Activated CD8-positive, alpha-beta memory T cell treated with anti-CD3 and anti-CD28 coated beads, Interleukin-2, amount 10 ng/mL, durations not matched to agents 7 days and 5 days (primary cell): Measurements from ENCODE around the gene ATP1A1. TPM values are rescaled to one million over a fixed set of nuclear protein-coding genes. Genes with fewer than 3 reads are reported as not detected.

ENCODE experiments used
- ATAC-seq: fragments of 150-1000 bp; cut with Tn5 transposase; one replicate; pipeline ENCODE4 v1.10.0; 2021; ENCODE audit warnings: moderate library complexity
- CTCF ChIA-PET: fragments of 350-600 bp; sonication (Branson Sonifier 250); formaldehyde crosslinking; loops from one replicate; lab custom pipeline; 2021; ENCODE audit warnings: antibody characterized with exemption; lab: Charles Lee
- DNase-seq: peaks from one replicate; pipeline ENCODE4 v3.0.0-alpha.2; 2020
- H3K27ac Mint-ChIP-seq: one replicate; pipeline ENCODE4 v1.8.0; 2021; ENCODE audit warnings: mild to moderate bottlenecking, mixed read lengths
- H3K27me3 Mint-ChIP-seq: one replicate; pipeline ENCODE4 v1.8.0; 2021; ENCODE audit warnings: mixed read lengths
- H3K36me3 Mint-ChIP-seq: one replicate; pipeline ENCODE4 v1.8.0; 2021; ENCODE audit warnings: mild to moderate bottlenecking, mixed read lengths
- H3K4me1 Mint-ChIP-seq: one replicate; pipeline ENCODE4 v1.8.0; 2021; ENCODE audit warnings: mixed read lengths
- H3K4me3 Mint-ChIP-seq: one replicate; pipeline ENCODE4 v1.8.0; 2021; ENCODE audit warnings: mild to moderate bottlenecking, moderate library complexity, mixed read lengths
- H3K9me3 Mint-ChIP-seq: one replicate; pipeline ENCODE4 v1.8.0; 2022; ENCODE audit warnings: low read depth, mixed read lengths
- total RNA-seq, 2 experiments: library from RNA; stranded (reverse); gene quantifications; one replicate each; pipeline ENCODE4 v1.2.3, GENCODE V29; 2021

ATP1A1 gene
- total RNA-seq, 2 experiments from 2014 or later = 169 to 206 TPM

- no peaks in the 10 kb centered on the region for H3K36me3 Mint-ChIP-seq
- no peaks in the 10 kb centered on the region for H3K9me3 Mint-ChIP-seq
- peaks cover 7% of the 10 kb centered on the region for H3K4me1 Mint-ChIP-seq
- peaks cover 39% of the 10 kb centered on the region for H3K27me3 Mint-ChIP-seq
- ATAC-seq (no peak), DNase-seq (no peak)
- CTCF ChIA-PET = interaction anchor here (1.1 to 5.7 kb wide), 5 partner anchors 9 to 229 kb away, joined by 4 to 39 read pairs (median 5); no protein-coding TSS in a partner anchor
- no peak overlapping the region for H3K4me3 Mint-ChIP-seq
- H3K27ac Mint-ChIP-seq = no peak overlapping the region
These were observed 5.6 kb upstream of the ATP1A1 start for GRCh38 chr1:116367256-116367945.

- DNase-seq (no peak), ATAC-seq (no peak)
- Mint-ChIP-seq H3K4me1 (peaks cover 7% of the 10 kb centered on the region), H3K36me3 (no peaks in the 10 kb centered on the region), H3K4me3 (no peak overlapping the region), H3K27ac (no peak overlapping the region), H3K27me3 (peaks cover 39% of the 10 kb centered on the region), H3K9me3 (no peaks in the 10 kb centered on the region)
- CTCF ChIA-PET = interaction anchor here (0.8 to 5.7 kb wide), 2 partner anchors 117 to 229 kb away, joined by 3 to 39 read pairs; no protein-coding TSS in a partner anchor
These were observed 4.8 kb upstream of the ATP1A1 start for GRCh38 chr1:116368241-116368640.

DNA sequence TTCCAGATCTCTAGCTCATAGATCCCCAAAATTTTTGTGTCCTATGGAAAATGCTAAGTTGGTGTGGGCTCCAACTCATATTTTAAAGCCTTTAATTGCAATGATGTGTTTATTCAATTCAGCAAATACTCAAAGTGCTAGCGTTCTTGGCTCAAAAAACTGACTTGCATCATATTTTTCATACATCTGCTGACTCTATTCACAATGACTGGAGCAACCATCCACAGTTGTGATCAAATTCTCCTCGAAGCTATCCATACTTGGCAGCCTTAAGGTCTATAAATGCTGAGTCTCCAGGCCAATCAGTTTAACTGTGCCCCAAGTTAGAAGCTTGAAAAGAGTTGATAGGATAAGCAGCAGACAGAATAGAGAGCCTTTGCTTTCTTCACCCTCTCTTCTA, 2.9 kb upstream of the ATP1A1 start:
- peaks cover 36% of the 10 kb centered on the region for H3K27me3 Mint-ChIP-seq
- DNase-seq (no peak), ATAC-seq (no peak)
- CTCF ChIA-PET = interaction anchor here (0.6 to 2.0 kb wide), 7 partner anchors 12 to 1258 kb away, joined by 3 to 8 read pairs (median 3); no protein-coding TSS in a partner anchor
- H3K4me1 Mint-ChIP-seq = peaks cover 16% of the 10 kb centered on the region
- no peak overlapping the region for H3K4me3 Mint-ChIP-seq
- no peaks in the 10 kb centered on the region for H3K36me3 Mint-ChIP-seq
- no peak overlapping the region for H3K27ac Mint-ChIP-seq
- H3K9me3 Mint-ChIP-seq = no peaks in the 10 kb centered on the region

DNA sequence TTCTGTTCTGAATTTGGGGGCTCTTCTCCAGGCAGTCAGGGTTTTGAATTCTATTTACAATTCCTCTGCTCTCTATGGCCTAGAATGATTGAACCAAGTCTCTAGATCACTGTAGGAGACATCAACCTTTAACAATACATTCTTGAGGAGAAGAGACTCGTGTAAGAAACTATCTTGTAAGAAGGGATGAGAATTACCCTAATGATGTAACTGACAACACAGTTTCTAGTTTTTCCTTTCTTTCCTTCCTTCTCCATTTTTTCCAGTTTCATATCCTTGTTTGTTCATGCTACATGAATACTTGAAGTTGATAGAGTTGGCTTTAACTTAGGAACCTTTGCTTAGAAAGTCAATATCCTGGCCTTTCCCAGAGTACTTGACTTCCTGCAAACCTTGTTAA, 1.3 kb upstream of the ATP1A1 start:
- H3K4me3 Mint-ChIP-seq = peak overlapping the region; percentile 18
- peaks cover 29% of the 10 kb centered on the region for H3K27me3 Mint-ChIP-seq
- DNase-seq = no peak
- CTCF ChIA-PET = interaction anchor here (1.4 kb wide), 1 partner anchor 232 kb away, joined by 4 read pairs; no protein-coding TSS in a partner anchor
- no peaks in the 10 kb centered on the region for H3K9me3 Mint-ChIP-seq
- peaks cover 2% of the 10 kb centered on the region for H3K36me3 Mint-ChIP-seq
- no peak for ATAC-seq
- no peak overlapping the region for H3K27ac Mint-ChIP-seq
- peaks cover 32% of the 10 kb centered on the region for H3K4me1 Mint-ChIP-seq

GRCh38 chr1:116372191-116372590, 853 bp upstream of the ATP1A1 start:
- H3K4me1 Mint-ChIP-seq = peaks cover 35% of the 10 kb centered on the region
- H3K4me3 Mint-ChIP-seq = peak overlapping the region; percentile 65
- peaks cover 3% of the 10 kb centered on the region for H3K36me3 Mint-ChIP-seq
- H3K27ac Mint-ChIP-seq = no peak overlapping the region
- H3K9me3 Mint-ChIP-seq = no peaks in the 10 kb centered on the region
- ATAC-seq (no peak), DNase-seq (no peak)
- CTCF ChIA-PET = interaction anchor here (0.6 to 1.4 kb wide), 2 partner anchors 195 to 233 kb away, joined by 3 to 4 read pairs; no protein-coding TSS in a partner anchor
- peaks cover 29% of the 10 kb centered on the region for H3K27me3 Mint-ChIP-seq

GRCh38 chr1:116373431-116374352, 648 bp downstream of the ATP1A1 start:
- DNase-seq = peak; percentile 80
- peaks cover 3% of the 10 kb centered on the region for H3K36me3 Mint-ChIP-seq
- H3K4me1 Mint-ChIP-seq = peaks cover 43% of the 10 kb centered on the region
- H3K27me3 Mint-ChIP-seq = peaks cover 22% of the 10 kb centered on the region
- peak overlapping the region; percentile 93 for H3K27ac Mint-ChIP-seq
- H3K4me3 Mint-ChIP-seq = peak overlapping the region; percentile 96
- H3K9me3 Mint-ChIP-seq = no peaks in the 10 kb centered on the region
- peak; percentile 27 for ATAC-seq
- CTCF ChIA-PET = interaction anchor here (0.8 to 3.7 kb wide), 3 partner anchors 45 to 142 kb away, joined by 3 to 14 read pairs (median 3); no protein-coding TSS in a partner anchor

GRCh38 chr1:116374353-116375147, 1.5 kb downstream of the ATP1A1 start:
- CTCF ChIA-PET = interaction anchor here (0.8 to 3.7 kb wide), 11 partner anchors 10 to 235 kb away, joined by 3 to 14 read pairs (median 6); no protein-coding TSS in a partner anchor
- Mint-ChIP-seq H3K27me3 (peaks cover 22% of the 10 kb centered on the region), H3K4me3 (peak overlapping the region; percentile 96), H3K4me1 (peaks cover 50% of the 10 kb centered on the region), H3K9me3 (no peaks in the 10 kb centered on the region), H3K27ac (peak overlapping the region; percentile 93), H3K36me3 (peaks cover 3% of the 10 kb centered on the region)
- ATAC-seq (no peak), DNase-seq (peak; percentile 52)

DNA sequence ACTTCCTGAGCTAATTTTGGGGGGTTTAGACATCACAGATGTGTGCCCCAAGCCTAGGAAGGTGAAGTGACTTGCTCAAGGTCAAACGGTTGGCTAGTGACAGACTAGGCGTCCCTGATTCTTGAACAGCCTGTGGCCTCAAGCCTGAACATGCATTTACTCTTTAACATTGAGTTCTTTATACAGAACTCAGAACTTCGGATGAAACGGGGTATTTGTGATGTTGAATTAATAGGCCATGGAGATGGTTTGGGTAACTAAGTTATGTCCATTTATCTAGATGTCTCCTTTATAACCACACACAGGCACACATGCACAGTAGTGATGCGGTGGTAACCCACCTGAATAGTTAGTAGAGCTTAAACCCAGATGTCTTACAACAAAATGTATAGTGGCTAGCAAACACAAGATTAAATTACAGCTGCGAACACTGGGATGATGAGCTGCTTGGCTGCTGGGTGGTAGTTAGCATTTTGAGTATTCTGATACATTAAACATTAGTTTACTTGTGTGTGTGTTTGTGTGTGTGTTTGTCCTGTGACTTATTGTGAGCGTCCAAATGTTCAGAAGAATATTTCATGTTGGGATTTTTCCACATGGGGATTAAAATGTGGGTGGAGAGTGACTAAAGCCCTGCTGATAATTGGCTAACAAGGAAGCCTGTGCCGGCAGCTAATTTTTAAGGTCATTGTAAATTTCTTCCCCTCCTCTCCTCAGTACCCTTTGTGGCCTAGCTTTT, 2.3 kb downstream of the ATP1A1 start:
- DNase-seq = no peak
- peaks cover 52% of the 10 kb centered on the region for H3K4me1 Mint-ChIP-seq
- no peak for ATAC-seq

GRCh38 chr1:116375887-116376728, 3.1 kb downstream of the ATP1A1 start:
- DNase-seq (peak; percentile 52), ATAC-seq (no peak)
- peak overlapping the region; percentile 96 for H3K4me3 Mint-ChIP-seq
- no peaks in the 10 kb centered on the region for H3K9me3 Mint-ChIP-seq
- H3K27me3 Mint-ChIP-seq = peaks cover 8% of the 10 kb centered on the region
- H3K4me1 Mint-ChIP-seq = peaks cover 59% of the 10 kb centered on the region
- H3K36me3 Mint-ChIP-seq = peaks cover 11% of the 10 kb centered on the region
- CTCF ChIA-PET = interaction anchor here (0.6 to 3.7 kb wide), 14 partner anchors 8 to 296 kb away, joined by 3 to 14 read pairs (median 4); no protein-coding TSS in a partner anchor
- peak overlapping the region; percentile 93 for H3K27ac Mint-ChIP-seq

More for the DNA sequence above, 2.3 kb downstream of the ATP1A1 start:
- Mint-ChIP-seq H3K36me3 (peaks cover 6% of the 10 kb centered on the region), H3K9me3 (no peaks in the 10 kb centered on the region), H3K4me3 (peak overlapping the region; percentile 96), H3K27me3 (peaks cover 15% of the 10 kb centered on the region), H3K27ac (peak overlapping the region; percentile 93)
- CTCF ChIA-PET = interaction anchor here (0.8 to 3.7 kb wide), 10 partner anchors 9 to 236 kb away, joined by 3 to 14 read pairs (median 6); no protein-coding TSS in a partner anchor

- peak overlapping the region; percentile 96 for H3K4me3 Mint-ChIP-seq
- peaks cover 11% of the 10 kb centered on the region for H3K36me3 Mint-ChIP-seq
- no peaks in the 10 kb centered on the region for H3K9me3 Mint-ChIP-seq
- peak overlapping the region; percentile 93 for H3K27ac Mint-ChIP-seq
- H3K4me1 Mint-ChIP-seq = peaks cover 63% of the 10 kb centered on the region
- DNase-seq = no peak
- ATAC-seq = no peak
- H3K27me3 Mint-ChIP-seq = peaks cover 3% of the 10 kb centered on the region
- CTCF ChIA-PET = interaction anchor here (0.6 to 3.7 kb wide), 11 partner anchors 7 to 238 kb away, joined by 3 to 14 read pairs (median 4); no protein-coding TSS in a partner anchor
These were observed 3.7 kb downstream of the ATP1A1 start for GRCh38 chr1:116376729-116377086.
